ENCODE results near the gene SAMD1.

SAMD1 gene

GRCh38 chr19:14091081-14091812, 696 bp upstream of the SAMD1 start:
- 0 out of 2 replicates have a peak, but pooled peaks have one; percentile 16 for TF ChIP-seq CTCF (conservative IDR thresholded peaks at IDR 0.05; ENCODE audit: low read depth, low read length)
- no peaks in the 10 kb centered on the region for H3K36me3 ChIP-seq (ENCODE audit: insufficient read depth)
- H3K4me1 ChIP-seq (ENCODE audit: low read depth, poor library complexity, severe bottlenecking) = peaks cover 14% of the 10 kb centered on the region
- peak overlapping the region; percentile 85 for H2AFZ ChIP-seq (ENCODE audit: low read depth)
- H3K27me3 ChIP-seq (ENCODE audit: insufficient read depth, low read depth) = no peaks in the 10 kb centered on the region
- H4K20me1 ChIP-seq (ENCODE audit: insufficient read depth) = no peaks in the 10 kb centered on the region
- peak overlapping the region; percentile 96 for H3K4me2 ChIP-seq
- H3K27ac ChIP-seq = peak overlapping the region; percentile 40; the same call in 1 of the 2 replicates
- peak overlapping the region; percentile 48; the same call in 1 of the 2 replicates for H3K9ac ChIP-seq
- no peak overlapping the region for H3K4me3 ChIP-seq (IDR thresholded peaks at IDR 0.05; ENCODE audit: insufficient read depth, low read depth, low read length)
- H3K79me2 ChIP-seq (ENCODE audit: insufficient read depth, low read depth) = no peaks in the 10 kb centered on the region

GRCh38 chr19:14089662-14090508, 666 bp downstream of the SAMD1 start:
- Histone ChIP-seq H3K36me3 (ENCODE audit: insufficient read depth) (no peaks in the 10 kb centered on the region), H3K4me1 (ENCODE audit: low read depth, poor library complexity, severe bottlenecking) (peaks cover 14% of the 10 kb centered on the region), H3K79me2 (ENCODE audit: insufficient read depth, low read depth) (no peaks in the 10 kb centered on the region), H3K27me3 (ENCODE audit: insufficient read depth, low read depth) (no peaks in the 10 kb centered on the region), H3K4me3 (IDR thresholded peaks at IDR 0.05; ENCODE audit: insufficient read depth, low read depth, low read length) (no peak overlapping the region), H3K9ac (no peak overlapping the region), H4K20me1 (ENCODE audit: insufficient read depth) (no peaks in the 10 kb centered on the region), H2AFZ (ENCODE audit: low read depth) (peak overlapping the region; percentile 38; the same call in 1 of the 2 replicates), H3K4me2 (peak overlapping the region; percentile 44), H3K27ac (no peak overlapping the region)
- TF ChIP-seq CTCF (conservative IDR thresholded peaks at IDR 0.05; ENCODE audit: low read depth, low read length) = no peak

GRCh38 chr19:14089412-14089661, 1.2 kb downstream of the SAMD1 start:
- H3K4me3 ChIP-seq (IDR thresholded peaks at IDR 0.05; ENCODE audit: insufficient read depth, low read depth, low read length) = no peak overlapping the region
- no peaks in the 10 kb centered on the region for H3K36me3 ChIP-seq (ENCODE audit: insufficient read depth)
- peaks cover 14% of the 10 kb centered on the region for H3K4me1 ChIP-seq (ENCODE audit: low read depth, poor library complexity, severe bottlenecking)
- no peak for TF ChIP-seq CTCF (conservative IDR thresholded peaks at IDR 0.05; ENCODE audit: low read depth, low read length)
- no peak overlapping the region for H3K27ac ChIP-seq
- no peaks in the 10 kb centered on the region for H3K27me3 ChIP-seq (ENCODE audit: insufficient read depth, low read depth)
- H3K79me2 ChIP-seq (ENCODE audit: insufficient read depth, low read depth) = no peaks in the 10 kb centered on the region
- no peak overlapping the region for H3K9ac ChIP-seq
- peak overlapping the region; percentile 44 for H3K4me2 ChIP-seq
- H4K20me1 ChIP-seq (ENCODE audit: insufficient read depth) = no peaks in the 10 kb centered on the region
- H2AFZ ChIP-seq (ENCODE audit: low read depth) = no peak overlapping the region; the same call in 1 of the 2 replicates

DNA sequence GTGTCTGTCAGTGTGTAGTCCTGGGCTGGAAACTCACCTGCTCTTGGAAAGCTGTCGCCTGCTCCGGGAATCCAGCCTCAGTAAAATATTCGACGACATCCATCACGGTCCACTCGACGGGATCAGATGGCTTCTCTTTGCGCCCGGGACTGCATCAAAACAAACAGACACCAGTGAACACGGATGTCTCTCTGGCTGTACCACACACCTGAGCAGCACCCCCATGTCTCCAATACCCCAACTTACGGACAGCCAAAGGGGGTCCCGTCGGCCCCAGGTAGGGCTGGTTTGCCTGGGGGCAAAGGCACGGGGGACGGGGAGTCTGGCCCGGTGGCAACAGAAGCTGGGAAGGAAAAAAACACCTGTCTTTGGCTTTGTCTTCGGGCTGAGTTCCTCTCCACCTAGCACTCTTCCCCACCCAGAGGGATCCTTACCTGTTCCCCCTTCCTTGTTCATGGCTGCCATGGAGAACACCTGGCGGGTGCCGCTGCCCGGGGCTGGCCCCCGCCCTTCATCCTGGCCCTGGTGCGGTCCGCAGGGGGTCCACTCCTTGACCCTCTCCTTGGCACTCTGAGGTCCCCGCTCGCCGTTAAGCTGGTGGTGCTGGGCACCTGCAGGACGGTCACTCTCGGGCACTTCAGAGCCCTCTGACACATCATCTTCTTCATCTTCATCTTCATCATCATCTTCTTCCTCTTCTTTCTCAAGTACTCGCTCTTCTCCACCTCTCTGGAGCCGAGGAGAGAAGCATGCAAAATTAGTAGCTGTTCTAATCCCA, 1.7 kb downstream of the SAMD1 start:
- no peak for TF ChIP-seq CTCF (conservative IDR thresholded peaks at IDR 0.05; ENCODE audit: low read depth, low read length)
- no peaks in the 10 kb centered on the region for H3K27me3 ChIP-seq (ENCODE audit: insufficient read depth, low read depth)
- H3K4me1 ChIP-seq (ENCODE audit: low read depth, poor library complexity, severe bottlenecking) = peaks cover 14% of the 10 kb centered on the region
- H3K36me3 ChIP-seq (ENCODE audit: insufficient read depth) = no peaks in the 10 kb centered on the region
- peak overlapping the region; percentile 44 for H3K4me2 ChIP-seq
- no peaks in the 10 kb centered on the region for H4K20me1 ChIP-seq (ENCODE audit: insufficient read depth)
- no peak overlapping the region for H3K27ac ChIP-seq
- no peak overlapping the region for H3K9ac ChIP-seq
- no peak overlapping the region for H3K4me3 ChIP-seq (IDR thresholded peaks at IDR 0.05; ENCODE audit: insufficient read depth, low read depth, low read length)
- H3K79me2 ChIP-seq (ENCODE audit: insufficient read depth, low read depth) = no peaks in the 10 kb centered on the region
- H2AFZ ChIP-seq (ENCODE audit: low read depth) = no peak overlapping the region

All from KMS-11 (cell line).